GM15510 (cell line): ENCODE data around the gene CREB5.

ENCODE experiments used
- POLR2A ChIP-seq: IDR thresholded peaks from 3 replicates; pipeline ENCODE4 v1.6.1; 2011; ENCODE audit warnings: borderline replicate concordance; ENCODE audit not compliant: insufficient read length; ENCODE audit errors: extremely low read depth

The CREB5 gene

GRCh38 chr7:28640001-28640400, 227.7 kb downstream of the CREB5 start:
- TF ChIP-seq POLR2A: no peak

- TF ChIP-seq POLR2A: no peak
These were observed 229.6 kb downstream of the CREB5 start for GRCh38 chr7:28641752-28642545.

- TF ChIP-seq POLR2A: no peak
These were observed 230.9 kb downstream of the CREB5 start for GRCh38 chr7:28643188-28643569.

- TF ChIP-seq POLR2A: no peak
These were observed 231.4 kb downstream of the CREB5 start for GRCh38 chr7:28643584-28644340.

- no peak for TF ChIP-seq POLR2A
These were observed 233.5 kb downstream of the CREB5 start for GRCh38 chr7:28645866-28646265.

- no peak for TF ChIP-seq POLR2A
These were observed 234.2 kb downstream of the CREB5 start for GRCh38 chr7:28646376-28647075.

GRCh38 chr7:28647076-28647421, 234.7 kb downstream of the CREB5 start:
- TF ChIP-seq POLR2A: no peak

GRCh38 chr7:28649189-28649588, 236.9 kb downstream of the CREB5 start:
- TF ChIP-seq POLR2A: no peak

GRCh38 chr7:28649811-28650210, 237.5 kb downstream of the CREB5 start:
- no peak for TF ChIP-seq POLR2A

GRCh38 chr7:28654110-28654509, 241.8 kb downstream of the CREB5 start:
- no peak for TF ChIP-seq POLR2A

GRCh38 chr7:28656529-28656928, 244.2 kb downstream of the CREB5 start:
- TF ChIP-seq POLR2A: no peak

GRCh38 chr7:28658381-28658780, 246.1 kb downstream of the CREB5 start:
- TF ChIP-seq POLR2A: no peak

- no peak for TF ChIP-seq POLR2A
These were observed 247.8 kb downstream of the CREB5 start for GRCh38 chr7:28660132-28660531.

GRCh38 chr7:28661826-28662595, 249.7 kb downstream of the CREB5 start:
- TF ChIP-seq POLR2A: no peak

- TF ChIP-seq POLR2A: no peak
These were observed 253.8 kb downstream of the CREB5 start for GRCh38 chr7:28666154-28666553.
